Head of caudate nucleus (tissue), 42 donors: ENCODE results near the gene ENTPD8.
"Not testable (repeated sequence)": the region's sequence is repeated elsewhere in the genome, so short reads cannot be mapped to it uniquely, and the experiment has no call there.

Experiments
- DNase-seq, 42 donors: peaks; one replicate each; pipeline versions ENCODE4 v3.0.0 to v3.0.0-alpha.2; 2020 to 2021; ENCODE audit warnings: mixed read lengths in 7 of 42
- intact Hi-C: fragments of 100-400 bp; cut with DNase I; formaldehyde crosslinking; loops from one replicate; pipeline ENCODE4 v1.15.0; 2022

Gene ENTPD8

GRCh38 chr9:137478613-137478961, 37.4 kb upstream of the ENTPD8 start:
- DNase-seq: no peak
- intact Hi-C loops: no loop called here

DNA sequence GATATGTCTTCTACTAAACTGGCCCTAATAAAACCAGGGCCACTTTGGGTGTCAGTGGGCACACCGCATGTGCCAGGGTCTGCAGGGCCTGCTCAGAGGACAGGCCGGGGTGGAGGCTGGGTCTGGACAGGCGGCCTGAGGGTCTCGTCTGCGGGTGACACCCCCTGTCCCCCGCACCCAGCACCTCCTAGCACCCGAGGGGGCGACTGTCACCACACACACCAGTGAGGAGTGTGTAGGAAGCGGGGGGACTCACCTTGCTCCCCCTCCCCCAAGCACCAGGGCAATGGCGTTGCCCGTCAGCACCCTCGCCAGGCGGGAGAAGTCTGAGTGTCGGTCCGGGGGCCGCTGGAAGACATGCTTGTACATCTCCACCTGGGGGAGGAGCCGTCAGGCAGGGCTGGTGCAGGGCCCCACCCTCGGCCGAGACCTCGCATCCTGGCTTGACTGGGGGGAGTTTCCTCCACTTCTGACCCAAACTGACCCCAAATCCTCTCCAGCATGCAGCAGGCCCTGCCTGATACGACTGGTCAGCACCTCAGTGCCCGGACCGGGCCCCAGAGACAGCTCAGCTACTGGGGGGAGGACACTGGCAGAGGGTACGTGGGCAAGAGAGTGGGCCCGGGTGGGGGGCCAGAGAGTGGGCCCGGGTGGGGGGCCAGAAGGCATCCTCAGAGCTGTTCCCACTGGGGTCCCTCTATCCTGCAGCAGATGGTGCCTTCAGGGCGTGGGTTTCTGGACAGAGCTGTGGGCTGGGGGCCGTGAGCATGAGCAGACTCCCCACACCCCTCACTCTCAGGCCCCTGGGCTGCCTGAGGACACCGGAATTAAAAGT, 36.8 kb upstream of the ENTPD8 start:
- no peak for DNase-seq
- intact Hi-C loops: no loop called here

DNA sequence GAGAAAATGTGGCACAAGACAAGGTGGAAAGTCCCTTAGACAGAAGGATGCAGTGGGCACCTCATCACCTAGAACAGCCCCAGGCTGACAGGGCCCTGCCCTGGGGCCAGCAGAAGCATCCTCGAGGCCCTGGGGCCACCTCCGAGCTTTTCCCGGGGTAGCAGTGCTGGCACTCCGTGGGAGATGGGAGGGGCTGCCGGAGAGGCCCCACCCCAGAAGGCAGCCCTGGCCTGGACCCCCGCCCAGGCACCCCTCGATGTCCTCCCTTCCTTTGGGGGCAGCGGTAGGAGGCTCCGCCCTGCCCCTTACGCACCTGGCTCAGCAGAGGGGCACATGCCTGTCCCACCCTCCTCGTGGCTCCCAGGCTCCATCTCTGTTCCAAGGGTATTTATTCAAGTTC, 35.7 kb upstream of the ENTPD8 start:
- intact Hi-C loops: no loop called here
- DNase-seq: no peak

DNA sequence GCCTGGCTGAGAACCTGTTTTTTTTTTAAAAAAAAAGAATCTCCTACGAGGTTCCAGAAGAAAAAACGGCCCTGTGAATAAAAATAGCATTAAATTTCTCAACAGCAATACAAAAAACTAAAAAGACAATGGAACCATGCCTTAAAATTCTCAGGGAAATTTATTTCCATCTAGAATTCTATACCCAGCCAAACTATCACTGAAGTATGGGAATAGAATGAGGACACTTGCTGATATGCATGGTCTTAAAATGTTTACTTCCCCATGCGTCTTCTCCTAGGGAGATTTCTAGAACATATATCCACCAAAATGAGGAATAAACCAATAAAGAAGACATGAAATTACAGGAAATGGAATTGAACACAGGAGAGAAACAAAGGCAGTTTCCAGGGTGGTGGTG, 34.5 kb upstream of the ENTPD8 start:
- intact Hi-C loops: no loop called here
- no peak for DNase-seq

GRCh38 chr9:137474271-137474670, 33.1 kb upstream of the ENTPD8 start:
- DNase-seq: no peak
- intact Hi-C loops: no loop called here

DNA sequence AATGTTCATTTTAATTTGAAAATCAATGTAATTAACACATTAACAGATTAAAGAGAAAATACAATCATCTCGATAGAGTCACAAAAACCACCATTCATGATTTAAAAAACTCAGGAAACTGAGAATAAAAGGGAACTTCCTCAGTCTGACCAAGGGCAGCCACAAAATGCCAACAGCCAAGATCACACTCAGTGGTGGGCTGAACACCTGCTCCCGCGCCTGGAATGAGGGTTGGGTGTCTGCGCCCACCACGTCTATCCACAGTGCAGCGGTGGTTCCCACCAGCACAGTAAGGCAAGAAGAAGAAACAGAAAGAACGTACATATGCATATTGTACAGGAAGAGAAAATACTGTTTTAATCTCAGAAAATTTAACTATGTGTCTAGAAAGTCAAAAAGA, 29.6 kb upstream of the ENTPD8 start:
- intact Hi-C loops: no loop called here

DNA sequence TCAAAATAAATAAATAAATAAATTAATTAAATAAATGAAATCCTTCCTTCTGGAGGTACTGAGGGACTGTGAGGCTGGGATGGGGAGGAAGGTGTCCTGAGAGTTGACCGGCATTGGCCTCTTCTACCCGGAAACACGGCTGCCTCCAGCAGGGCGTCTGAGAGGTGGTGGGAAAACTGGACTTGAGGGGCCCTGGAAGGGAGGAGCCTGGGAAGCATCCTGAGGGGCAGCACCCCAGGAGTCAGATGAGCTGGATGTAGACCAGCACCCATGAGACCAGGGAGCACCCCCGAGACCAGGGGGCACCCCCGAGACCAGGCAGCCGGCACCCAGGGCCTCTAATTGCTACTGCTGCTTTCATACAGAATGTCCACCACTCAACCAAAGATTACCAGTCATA, 26.7 kb upstream of the ENTPD8 start:
- intact Hi-C loops: no loop called here
- no peak for DNase-seq

More for the DNA sequence above, 29.6 kb upstream of the ENTPD8 start:
- DNase-seq: no peak

DNA sequence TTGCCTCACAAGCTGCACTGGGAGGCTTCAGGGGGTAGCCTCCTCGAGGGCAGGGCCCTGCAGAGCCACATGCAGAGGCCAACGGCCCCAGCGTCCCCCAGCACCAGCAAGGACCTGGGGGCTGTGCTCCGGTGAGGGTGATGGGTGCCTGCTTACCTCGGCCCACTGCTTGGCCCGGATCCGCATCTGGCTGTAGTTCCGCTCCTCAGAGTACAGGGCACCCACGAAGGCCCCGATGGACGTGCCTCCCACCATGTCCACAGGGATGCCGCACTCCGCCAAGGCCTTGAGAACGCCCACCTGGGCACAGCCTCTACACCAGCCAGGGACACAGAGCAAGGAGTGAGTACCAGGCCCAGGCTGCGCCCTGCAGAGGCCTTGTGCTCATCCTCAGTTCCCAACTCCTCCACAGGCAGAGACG, 26.0 kb upstream of the ENTPD8 start:
- intact Hi-C loops: no loop called here
- no peak for DNase-seq

DNA sequence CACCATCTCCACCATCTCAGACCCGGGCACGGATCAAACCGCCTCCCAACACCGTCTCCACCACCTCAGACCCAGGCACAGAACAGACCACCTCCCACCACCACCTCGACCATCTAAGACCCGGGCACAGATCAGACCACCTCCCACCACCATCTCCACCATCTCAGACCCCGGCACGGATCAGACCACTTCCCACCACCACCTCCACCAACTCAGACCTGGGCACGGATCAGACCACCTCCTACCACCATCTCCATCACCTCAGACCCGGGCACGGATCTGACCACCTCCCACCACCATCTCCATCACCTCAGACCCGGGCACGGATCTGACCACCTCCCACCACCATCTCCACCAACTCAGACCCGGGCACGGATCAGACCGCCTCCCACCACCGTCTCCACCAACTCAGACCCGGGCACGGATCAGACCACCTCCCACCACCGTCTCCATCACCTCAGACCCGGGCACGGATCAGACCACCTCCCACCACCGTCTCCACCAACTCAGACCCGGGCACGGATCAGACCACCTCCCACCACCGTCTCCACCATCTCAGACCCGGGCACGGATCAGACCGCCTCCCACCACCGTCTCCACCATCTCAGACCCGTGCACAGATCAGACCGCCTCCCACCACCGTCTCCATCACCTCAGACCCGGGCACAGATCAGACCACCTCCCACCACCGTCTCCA, 25.4 kb upstream of the ENTPD8 start:
- intact Hi-C loops: not testable (repeated sequence)
- DNase-seq: peak in 1 of 42 donors; percentile 23

DNA sequence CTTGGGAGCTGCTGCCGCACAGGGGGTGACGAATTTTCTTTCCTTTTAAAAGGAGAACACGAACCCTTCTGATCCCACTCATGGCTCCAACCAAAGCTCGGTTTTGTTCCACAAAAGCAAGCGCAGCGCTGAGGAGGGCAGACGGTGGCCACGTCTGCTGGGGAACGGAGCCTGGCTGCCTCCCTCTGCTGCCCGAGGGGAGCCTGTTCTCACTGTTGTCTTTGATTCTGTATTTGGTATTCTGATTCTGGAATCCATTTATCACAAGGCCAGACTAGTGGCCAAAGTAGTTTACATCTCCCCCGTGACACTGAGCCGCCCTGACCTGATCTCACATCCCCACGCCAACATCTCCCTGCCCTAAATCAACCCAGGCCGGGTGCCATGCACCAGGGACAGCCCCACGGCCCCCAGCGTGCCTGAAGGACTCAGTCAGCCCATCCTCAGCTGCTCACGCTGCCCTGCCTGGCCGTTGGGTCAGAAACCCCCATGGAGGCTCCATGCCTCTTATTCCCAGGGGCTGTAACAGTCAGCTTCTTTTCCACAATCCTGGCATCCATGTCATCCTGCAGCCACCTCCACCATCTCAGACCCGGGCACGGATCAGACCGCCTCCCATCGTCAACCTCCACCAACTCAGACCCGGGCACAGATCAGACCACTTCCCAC, 24.7 kb upstream of the ENTPD8 start:
- DNase-seq: peak in 1 of 42 donors; percentile 27
- intact Hi-C loops: no loop called here

- no peak for DNase-seq
- intact Hi-C loops: no loop called here
These were observed 24.0 kb upstream of the ENTPD8 start for GRCh38 chr9:137465000-137465719.

DNA sequence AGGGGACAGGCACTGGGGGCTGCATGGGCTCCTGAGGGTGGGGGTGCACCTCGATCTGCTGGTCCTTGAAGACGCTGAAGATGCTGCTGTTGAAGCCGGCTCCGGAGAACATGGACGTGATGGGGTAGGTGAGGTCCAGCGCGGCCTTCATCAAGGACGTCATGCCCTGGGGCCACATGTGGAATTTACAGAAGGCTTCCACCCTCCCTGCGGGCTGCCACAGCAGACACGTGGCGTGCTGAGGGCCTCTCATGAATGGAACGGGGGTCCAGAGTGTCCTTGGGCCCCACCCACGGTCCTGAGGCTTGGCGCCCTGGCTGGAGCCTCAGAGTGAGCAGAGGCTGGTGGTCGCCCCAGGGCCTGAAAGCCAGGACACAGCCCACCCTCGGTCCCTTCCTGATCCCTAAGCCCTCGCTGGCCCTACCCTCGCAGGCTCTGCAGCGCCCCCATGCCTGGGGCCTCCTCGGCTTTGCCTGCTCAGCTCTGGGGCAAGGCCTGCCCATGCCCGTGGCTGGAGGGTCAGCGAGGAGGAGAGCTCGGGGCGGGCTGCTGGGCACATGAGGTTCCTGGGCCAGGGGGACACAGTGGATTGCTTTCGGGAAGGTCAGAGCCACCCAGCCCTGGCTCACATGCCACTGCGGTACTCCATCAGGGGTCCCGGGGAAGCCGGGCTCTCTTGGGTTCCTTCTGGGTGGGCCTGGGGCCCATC, 23.3 kb upstream of the ENTPD8 start:
- intact Hi-C loops: no loop called here
- DNase-seq: no peak

DNA sequence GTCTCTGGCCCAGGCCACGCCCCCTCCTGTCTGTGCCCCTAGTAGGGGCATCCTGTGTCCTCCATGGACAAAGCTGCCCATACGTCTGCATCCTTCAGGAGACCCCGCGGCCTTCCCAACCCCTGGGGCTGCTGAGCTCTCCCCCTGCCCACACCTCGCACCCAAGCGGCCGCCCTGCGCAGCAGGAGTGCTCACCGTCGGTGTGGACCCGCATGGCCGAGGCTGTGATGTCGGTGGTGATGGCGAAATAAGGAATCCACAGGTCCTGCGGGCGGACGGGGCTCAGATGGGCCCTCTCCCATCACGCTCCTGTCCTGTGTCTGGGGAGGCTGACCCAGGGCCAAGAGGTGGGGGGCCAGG, 22.8 kb upstream of the ENTPD8 start:
- intact Hi-C loops: no loop called here
- DNase-seq: peak in 1 of 42 donors; percentile 4

DNA sequence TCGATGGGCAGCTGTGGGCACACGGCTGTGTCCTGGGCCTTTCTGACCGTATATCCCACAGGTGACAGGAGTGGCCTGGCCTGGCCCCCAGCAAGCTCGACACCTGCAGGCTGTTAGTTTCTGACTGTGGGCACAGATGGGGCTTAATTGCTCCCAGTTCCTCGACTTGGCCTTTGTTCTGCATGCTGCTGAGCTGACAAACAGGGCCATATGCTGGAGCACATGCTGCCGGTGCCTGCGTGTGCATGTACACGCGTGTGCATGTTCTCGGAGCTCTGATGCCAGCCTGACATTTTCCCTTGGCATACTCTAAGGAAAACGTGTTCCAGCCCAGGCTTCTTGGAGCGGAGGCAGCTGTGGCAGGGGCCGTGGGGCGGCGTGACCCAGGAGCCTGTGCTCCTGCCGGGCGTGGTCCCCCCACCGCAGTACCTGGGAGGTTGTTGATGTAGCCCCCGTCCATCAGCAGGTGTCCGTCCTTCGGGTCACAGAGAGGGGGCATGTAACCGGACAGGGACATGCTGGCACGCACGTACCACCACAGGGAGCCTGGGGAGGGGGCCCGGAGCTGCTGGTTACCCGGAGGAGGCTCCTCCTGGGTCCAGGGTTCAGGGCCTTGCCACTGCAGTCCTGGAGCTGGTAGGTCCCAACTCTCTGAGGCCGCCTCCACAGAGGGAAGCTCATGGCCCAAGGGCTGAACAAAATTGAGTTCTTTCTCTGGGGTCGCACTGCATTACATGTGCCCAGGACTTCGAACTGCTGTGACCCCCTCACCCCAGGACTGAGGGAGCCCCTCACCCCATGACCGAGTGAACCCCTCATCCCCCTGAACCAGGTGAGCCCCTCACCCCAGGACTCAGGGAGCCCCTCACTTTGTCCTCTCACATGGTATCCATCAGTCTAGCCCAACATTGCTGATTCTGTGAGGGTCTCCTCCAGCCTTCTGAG, 22.1 kb upstream of the ENTPD8 start:
- intact Hi-C loops: no loop called here
- peak in 1 of 42 donors; percentile 2 for DNase-seq

GRCh38 chr9:137462396-137462985, 21.3 kb upstream of the ENTPD8 start:
- intact Hi-C loops: no loop called here
- peak in 1 of 42 donors; percentile 4 for DNase-seq

DNA sequence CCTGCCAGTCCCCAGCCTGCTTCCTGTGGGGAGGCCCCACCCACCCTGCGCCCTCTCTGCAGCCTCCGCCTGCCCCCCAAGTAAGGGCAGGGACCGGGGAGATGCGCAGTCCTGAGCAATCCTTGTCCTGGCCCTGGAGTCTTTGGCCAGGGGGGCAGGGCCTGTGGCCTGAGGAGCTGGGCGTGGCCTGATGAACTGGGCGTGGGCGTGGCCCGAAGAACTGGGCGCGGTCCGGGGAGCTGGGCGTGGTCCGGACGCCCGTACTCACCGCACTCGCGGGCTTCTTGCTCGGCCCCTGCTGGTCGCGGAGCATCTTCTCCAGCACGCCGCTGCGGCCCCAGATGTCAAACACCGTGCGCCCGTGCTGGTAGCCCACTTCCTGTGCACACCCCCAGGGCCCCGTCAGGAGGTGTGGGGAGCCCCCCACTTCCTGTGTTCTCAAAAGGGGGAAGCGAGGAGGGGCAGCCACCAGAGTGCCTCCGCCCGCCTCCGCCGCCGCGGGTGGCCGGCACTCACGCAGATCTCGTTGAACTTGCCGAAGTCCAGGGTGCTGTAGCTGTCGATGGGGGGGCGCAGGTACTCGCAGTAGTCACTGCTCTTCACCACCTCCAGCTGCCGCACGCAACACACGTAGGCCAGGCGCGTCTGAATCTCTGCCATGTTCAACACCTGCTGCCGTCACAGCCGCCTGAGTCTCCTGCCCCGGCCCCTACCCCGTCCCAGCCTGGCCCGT, 20.7 kb upstream of the ENTPD8 start:
- DNase-seq: peak in 1 of 42 donors; percentile 4
- intact Hi-C loops: no loop called here

- peak in 1 of 42 donors; percentile 6 for DNase-seq
- intact Hi-C loops: no loop called here
These were observed 20.1 kb upstream of the ENTPD8 start for GRCh38 chr9:137461316-137461662.
